ENCODE data around the gene SMARCA2. TPM values are rescaled to one million over a fixed set of nuclear protein-coding genes. Genes with fewer than 3 reads are reported as not detected.

SMARCA2 gene
- 84.0 and 347 TPM in 2 replicates for total RNA-seq (ENCODE audit: low replicate concordance)

DNA sequence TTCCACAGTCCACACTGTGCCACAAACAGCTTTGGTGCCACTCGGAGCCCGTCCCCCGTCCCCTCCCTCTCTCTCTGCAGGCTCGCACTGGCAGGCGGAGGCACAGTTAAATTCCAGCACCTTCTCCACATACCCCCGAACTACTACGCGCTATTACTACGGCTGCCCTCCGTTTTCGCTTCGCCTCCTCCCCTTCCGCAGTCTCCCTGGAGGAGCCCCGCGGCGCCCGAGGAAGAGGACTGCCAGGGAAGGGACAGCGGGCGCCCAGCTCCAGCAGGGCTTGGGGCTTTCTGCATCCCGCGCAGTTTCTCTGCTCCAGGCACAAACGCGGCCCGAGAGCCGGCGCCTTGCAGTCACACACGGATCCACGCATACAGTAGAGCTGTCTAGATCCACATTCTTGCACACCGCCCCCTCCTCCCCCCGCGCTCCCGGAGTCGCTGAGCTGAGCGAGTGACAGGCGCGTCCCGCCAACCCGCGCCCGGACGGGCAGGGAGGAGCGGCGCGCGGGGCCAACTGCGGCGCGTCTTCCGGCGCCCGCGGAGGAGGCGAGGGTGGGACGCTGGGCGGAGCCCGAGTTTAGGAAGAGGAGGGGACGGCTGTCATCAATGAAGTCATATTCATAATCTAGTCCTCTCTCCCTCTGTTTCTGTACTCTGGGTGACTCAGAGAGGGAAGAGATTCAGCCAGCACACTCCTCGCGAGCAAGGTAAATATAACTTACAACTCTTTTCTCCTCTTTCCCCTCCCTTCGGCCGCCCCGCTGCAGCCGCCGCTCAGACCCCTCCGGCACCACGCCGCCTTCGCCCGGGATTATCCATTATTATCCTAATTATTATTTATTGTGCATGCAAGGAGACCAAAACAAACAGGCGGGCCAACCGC is at the start of gene SMARCA2:
Gene SMARCA2, plus strand, starts transcription at position 652 of the 885 bp plus-strand sequence. CDS start 13,676 bp downstream, outside the sequence.
- DNase-seq (ENCODE audit: low read depth): peak; percentile 95
- TF ChIP-seq, protein P1, sequence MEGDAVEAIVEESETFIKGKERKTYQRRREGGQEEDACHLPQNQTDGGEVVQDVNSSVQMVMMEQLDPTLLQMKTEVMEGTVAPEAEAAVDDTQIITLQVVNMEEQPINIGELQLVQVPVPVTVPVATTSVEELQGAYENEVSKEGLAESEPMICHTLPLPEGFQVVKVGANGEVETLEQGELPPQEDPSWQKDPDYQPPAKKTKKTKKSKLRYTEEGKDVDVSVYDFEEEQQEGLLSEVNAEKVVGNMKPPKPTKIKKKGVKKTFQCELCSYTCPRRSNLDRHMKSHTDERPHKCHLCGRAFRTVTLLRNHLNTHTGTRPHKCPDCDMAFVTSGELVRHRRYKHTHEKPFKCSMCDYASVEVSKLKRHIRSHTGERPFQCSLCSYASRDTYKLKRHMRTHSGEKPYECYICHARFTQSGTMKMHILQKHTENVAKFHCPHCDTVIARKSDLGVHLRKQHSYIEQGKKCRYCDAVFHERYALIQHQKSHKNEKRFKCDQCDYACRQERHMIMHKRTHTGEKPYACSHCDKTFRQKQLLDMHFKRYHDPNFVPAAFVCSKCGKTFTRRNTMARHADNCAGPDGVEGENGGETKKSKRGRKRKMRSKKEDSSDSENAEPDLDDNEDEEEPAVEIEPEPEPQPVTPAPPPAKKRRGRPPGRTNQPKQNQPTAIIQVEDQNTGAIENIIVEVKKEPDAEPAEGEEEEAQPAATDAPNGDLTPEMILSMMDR (IDR thresholded peaks at IDR 0.05; ENCODE audit: insufficient read depth, low read length): no peak
- peak within 1 kb of the TSS; percentile 88 for H3K4me3 ChIP-seq (ENCODE audit: low read depth, low read length)

- TF ChIP-seq, protein P1 (IDR thresholded peaks at IDR 0.05; ENCODE audit: insufficient read depth, low read length): no peak
- DNase-seq (ENCODE audit: low read depth): no peak
- H3K4me3 ChIP-seq (ENCODE audit: low read depth, low read length): no peak overlapping the region
These were observed 48.3 kb upstream of the SMARCA2 start for GRCh38 chr9:1966725-1967366.

- H3K4me3 ChIP-seq (ENCODE audit: low read depth, low read length): no peak overlapping the region
- TF ChIP-seq, protein P1 (IDR thresholded peaks at IDR 0.05; ENCODE audit: insufficient read depth, low read length): no peak
- no peak for DNase-seq (ENCODE audit: low read depth)
These were observed 46.0 kb upstream of the SMARCA2 start for GRCh38 chr9:1969160-1969559.

DNA sequence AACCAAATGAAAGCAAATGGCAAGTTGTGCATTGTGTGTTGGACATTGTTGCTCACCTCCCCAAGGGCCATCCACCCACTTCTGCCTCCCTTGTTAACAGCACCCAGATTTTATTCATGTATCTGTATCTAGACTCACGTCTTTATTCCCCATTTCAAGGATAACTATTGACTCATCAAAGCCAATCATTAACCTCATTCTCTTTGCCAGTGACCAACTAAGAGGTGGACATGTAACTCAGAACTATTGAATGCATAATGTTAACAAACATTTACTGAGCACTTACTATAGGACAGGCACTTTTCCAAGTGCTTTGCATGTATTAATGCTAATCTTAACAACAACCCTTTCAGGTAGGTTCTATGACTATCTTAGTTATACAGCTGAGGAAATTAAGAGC is 45.2 kb upstream of the SMARCA2 start:
- no peak overlapping the region for H3K4me3 ChIP-seq (ENCODE audit: low read depth, low read length)
- TF ChIP-seq, protein P1 (IDR thresholded peaks at IDR 0.05; ENCODE audit: insufficient read depth, low read length): no peak
- DNase-seq (ENCODE audit: low read depth): no peak

- TF ChIP-seq, protein P1 (IDR thresholded peaks at IDR 0.05; ENCODE audit: insufficient read depth, low read length): no peak
- no peak overlapping the region for H3K4me3 ChIP-seq (ENCODE audit: low read depth, low read length)
- no peak for DNase-seq (ENCODE audit: low read depth)
These were observed 42.5 kb upstream of the SMARCA2 start for GRCh38 chr9:1972672-1973071.

DNA sequence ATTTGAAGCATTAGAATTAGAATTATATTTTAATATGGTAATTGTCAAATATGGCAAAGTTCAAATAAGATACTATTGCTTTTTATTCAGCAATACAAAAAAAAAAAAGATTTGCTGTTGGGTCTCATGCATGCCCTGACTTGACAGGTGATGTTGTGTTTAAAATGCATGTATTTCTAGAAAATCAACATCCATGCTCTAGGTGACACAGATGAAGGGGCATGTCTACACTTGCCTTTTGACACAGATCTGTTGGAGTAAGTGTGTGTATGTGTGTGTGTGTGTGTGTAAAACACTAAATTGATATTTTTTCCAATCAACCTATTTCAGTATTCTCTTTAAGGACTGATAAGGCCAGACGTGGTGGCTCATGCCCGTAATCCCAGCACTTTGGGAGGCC is 38.1 kb upstream of the SMARCA2 start:
- TF ChIP-seq, protein P1 (IDR thresholded peaks at IDR 0.05; ENCODE audit: insufficient read depth, low read length): no peak
- H3K4me3 ChIP-seq (ENCODE audit: low read depth, low read length): no peak overlapping the region
- no peak for DNase-seq (ENCODE audit: low read depth)
